GM20000 (cell line): ENCODE data around the gene C9.
"Not testable (repeated sequence)": the region's sequence is repeated elsewhere in the genome, so short reads cannot be mapped to it uniquely, and the experiment has no call there.

Experiments
- DNase-seq: peaks from one replicate; pipeline ENCODE4 v3.0.0; 2012; ENCODE audit warnings: low spot score
- TF ChIP-seq, protein P1 (sequence below): IDR thresholded peaks from 2 replicates; pipeline ENCODE4 v1.5.1; 2012; ENCODE audit warnings: mild to moderate bottlenecking, control low read depth; ENCODE audit errors: extremely low read depth, missing control alignments

Gene C9

DNA sequence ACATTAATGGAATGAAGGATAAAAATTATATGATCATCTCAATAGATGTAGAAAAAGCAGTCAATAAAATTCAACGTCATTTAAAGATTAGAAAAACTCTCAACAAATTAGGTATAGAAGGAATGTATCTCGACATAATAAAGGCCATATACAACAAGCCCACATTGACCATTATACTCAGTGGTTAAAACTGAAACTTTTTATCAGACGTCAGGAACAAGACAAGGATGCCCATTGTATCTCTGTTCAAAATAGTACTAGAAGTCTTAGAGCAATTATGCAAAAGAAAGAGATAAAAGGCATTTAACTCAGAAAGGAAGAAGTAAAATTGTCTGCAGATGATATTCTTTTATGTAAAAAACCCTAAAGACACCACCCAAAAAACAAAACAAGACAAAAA, 40.8 kb downstream of the C9 start:
- no peak for DNase-seq

DNA sequence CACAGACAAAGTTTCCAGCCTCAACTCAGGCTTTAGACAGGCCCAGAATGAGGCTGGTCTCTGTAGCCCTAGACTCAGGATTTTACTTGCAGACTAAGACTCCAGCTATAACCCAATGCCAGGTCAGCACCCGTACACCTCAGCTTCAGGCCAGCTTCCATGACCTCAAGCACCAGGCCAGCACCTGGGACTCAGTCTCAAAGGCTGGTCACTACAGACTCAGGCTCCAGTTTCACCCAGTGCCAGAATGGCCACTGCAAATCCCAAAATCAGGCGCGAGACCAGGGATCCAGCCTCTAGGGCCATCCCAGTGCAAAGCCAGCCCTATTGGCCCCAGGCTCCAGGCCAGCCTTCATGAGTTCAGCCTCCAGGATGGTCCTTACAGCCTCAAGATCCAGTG, 44.9 kb downstream of the C9 start:
- no peak for DNase-seq
- TF ChIP-seq, protein P1, sequence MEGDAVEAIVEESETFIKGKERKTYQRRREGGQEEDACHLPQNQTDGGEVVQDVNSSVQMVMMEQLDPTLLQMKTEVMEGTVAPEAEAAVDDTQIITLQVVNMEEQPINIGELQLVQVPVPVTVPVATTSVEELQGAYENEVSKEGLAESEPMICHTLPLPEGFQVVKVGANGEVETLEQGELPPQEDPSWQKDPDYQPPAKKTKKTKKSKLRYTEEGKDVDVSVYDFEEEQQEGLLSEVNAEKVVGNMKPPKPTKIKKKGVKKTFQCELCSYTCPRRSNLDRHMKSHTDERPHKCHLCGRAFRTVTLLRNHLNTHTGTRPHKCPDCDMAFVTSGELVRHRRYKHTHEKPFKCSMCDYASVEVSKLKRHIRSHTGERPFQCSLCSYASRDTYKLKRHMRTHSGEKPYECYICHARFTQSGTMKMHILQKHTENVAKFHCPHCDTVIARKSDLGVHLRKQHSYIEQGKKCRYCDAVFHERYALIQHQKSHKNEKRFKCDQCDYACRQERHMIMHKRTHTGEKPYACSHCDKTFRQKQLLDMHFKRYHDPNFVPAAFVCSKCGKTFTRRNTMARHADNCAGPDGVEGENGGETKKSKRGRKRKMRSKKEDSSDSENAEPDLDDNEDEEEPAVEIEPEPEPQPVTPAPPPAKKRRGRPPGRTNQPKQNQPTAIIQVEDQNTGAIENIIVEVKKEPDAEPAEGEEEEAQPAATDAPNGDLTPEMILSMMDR = no peak

More for the DNA sequence above, 40.8 kb downstream of the C9 start:
- TF ChIP-seq, protein P1 = no peak

- DNase-seq = not testable (repeated sequence)
These were observed 47.8 kb downstream of the C9 start for GRCh38 chr5:39316464-39316863.

GRCh38 chr5:39315995-39316394, 48.3 kb downstream of the C9 start:
- TF ChIP-seq, protein P1 = no peak
- no peak for DNase-seq

GRCh38 chr5:39314591-39314990, 49.7 kb downstream of the C9 start:
- no peak for DNase-seq
- TF ChIP-seq, protein P1 = no peak

DNA sequence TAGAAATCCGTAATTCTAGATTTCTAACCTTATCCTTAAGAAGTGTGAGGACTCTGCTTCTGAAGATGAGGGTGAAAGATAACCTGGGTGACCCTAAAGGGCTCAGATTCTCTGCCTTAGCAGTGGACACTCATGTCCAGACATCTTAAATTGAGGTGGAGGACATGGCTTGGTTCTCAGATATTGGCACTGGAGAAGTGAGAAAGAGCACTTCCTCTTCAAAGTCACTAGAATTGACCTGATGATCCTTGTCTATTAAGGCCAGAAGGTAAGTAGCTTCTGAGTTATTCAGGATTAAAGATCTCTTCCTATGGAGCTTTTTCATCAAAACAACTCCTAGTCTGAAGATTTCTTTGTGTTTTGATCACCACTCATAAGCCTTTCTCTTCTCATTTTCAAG, 54.8 kb downstream of the C9 start:
- no peak for DNase-seq
- TF ChIP-seq, protein P1 = no peak

- DNase-seq = no peak
- TF ChIP-seq, protein P1 = no peak
These were observed 61.8 kb downstream of the C9 start for GRCh38 chr5:39302472-39302871.

- TF ChIP-seq, protein P1 = no peak
- DNase-seq = no peak
These were observed 62.9 kb downstream of the C9 start for GRCh38 chr5:39301406-39301805.
